Muscle layer of colon (tissue), 2 donors: ENCODE measurements around the gene CNBD2.
"Not testable (repeated sequence)": the region's sequence is repeated elsewhere in the genome, so short reads cannot be mapped to it uniquely, and the experiment has no call there.

Experiments used
- H3K27ac ChIP-seq: one replicate; pipeline ENCODE4 v1.7.0; 2013; ENCODE audit warnings: low read depth, mild to moderate bottlenecking, low read length, moderate library complexity
- H3K27me3 ChIP-seq, 2 donors: one replicate each; pipeline ENCODE4 v1.7.0; 2013; ENCODE audit warnings: low read length in 2 of 2, mild to moderate bottlenecking in 2 of 2; ENCODE audit not compliant: insufficient read depth in 2 of 2, control insufficient read depth in 1 of 2
- H3K36me3 ChIP-seq: one replicate; pipeline ENCODE4 v1.7.0; 2013; ENCODE audit warnings: mild to moderate bottlenecking, low read length; ENCODE audit not compliant: insufficient read depth
- H3K4me1 ChIP-seq: one replicate; pipeline ENCODE4 v1.7.0; 2013; ENCODE audit warnings: mild to moderate bottlenecking, low read length; ENCODE audit not compliant: insufficient read depth
- H3K4me3 ChIP-seq, 2 donors: one replicate each; pipeline ENCODE4 v1.7.0; 2013; ENCODE audit warnings: low read length in 2 of 2, low read depth in 1 of 2, mild to moderate bottlenecking in 1 of 2, moderate library complexity in 1 of 2
- H3K9ac ChIP-seq: one replicate; pipeline ENCODE4 v1.7.0; 2013; ENCODE audit warnings: low read length
- H3K9me3 ChIP-seq: one replicate; pipeline ENCODE4 v1.7.0; 2013; ENCODE audit warnings: mild to moderate bottlenecking, low read length
- donor health status: abdominal sarcoma.
- donor health status: Adenocarcinoma of cecum.

CNBD2 gene

GRCh38 chr20:36001331-36001730 lies 32.9 kb downstream of the CNBD2 start:
- H3K36me3 ChIP-seq, H3K27ac ChIP-seq, H3K4me3 ChIP-seq, H3K9me3 ChIP-seq, H3K27me3 ChIP-seq, H3K4me1 ChIP-seq, H3K9ac ChIP-seq: not testable (repeated sequence)

- Histone ChIP-seq H3K9me3 (no peaks in the 10 kb centered on the region), H3K36me3 (no peaks in the 10 kb centered on the region), H3K27me3 (no peaks in the 10 kb centered on the region), H3K27ac (no peak overlapping the region), H3K4me3 (no peak overlapping the region), H3K4me1 (no peaks in the 10 kb centered on the region), H3K9ac (no peak overlapping the region)
Observed at GRCh38 chr20:36002855-36003254, 34.5 kb downstream of the CNBD2 start.

- no peaks in the 10 kb centered on the region for H3K27me3 ChIP-seq
- no peaks in the 10 kb centered on the region for H3K4me1 ChIP-seq
- H3K9me3 ChIP-seq, result no peaks in the 10 kb centered on the region
- H3K9ac ChIP-seq, result no peak overlapping the region
- no peaks in the 10 kb centered on the region for H3K36me3 ChIP-seq
- no peak overlapping the region for H3K4me3 ChIP-seq
- no peak overlapping the region for H3K27ac ChIP-seq
Observed at GRCh38 chr20:36004045-36004444, 35.7 kb downstream of the CNBD2 start.

GRCh38 chr20:36008461-36009035 lies 40.2 kb downstream of the CNBD2 start:
- no peak overlapping the region for H3K4me3 ChIP-seq
- H3K9me3 ChIP-seq, result no peaks in the 10 kb centered on the region
- H3K4me1 ChIP-seq, result no peaks in the 10 kb centered on the region

GRCh38 chr20:36010076-36010475 lies 41.7 kb downstream of the CNBD2 start:
- no peaks in the 10 kb centered on the region for H3K27me3 ChIP-seq
- no peak overlapping the region for H3K4me3 ChIP-seq
- no peaks in the 10 kb centered on the region for H3K9me3 ChIP-seq
- no peak overlapping the region for H3K27ac ChIP-seq
- no peak overlapping the region for H3K9ac ChIP-seq
- H3K4me1 ChIP-seq, result no peaks in the 10 kb centered on the region
- H3K36me3 ChIP-seq, result no peaks in the 10 kb centered on the region

More at GRCh38 chr20:36008461-36009035, 40.2 kb downstream of the CNBD2 start:
- H3K9ac ChIP-seq, result no peak overlapping the region
- H3K36me3 ChIP-seq, result no peaks in the 10 kb centered on the region
- no peak overlapping the region for H3K27ac ChIP-seq
- no peaks in the 10 kb centered on the region for H3K27me3 ChIP-seq

GRCh38 chr20:36010825-36011224 lies 42.4 kb downstream of the CNBD2 start:
- Histone ChIP-seq H3K9me3 (no peaks in the 10 kb centered on the region), H3K27ac (no peak overlapping the region), H3K36me3 (no peaks in the 10 kb centered on the region), H3K9ac (no peak overlapping the region), H3K4me3 (no peak overlapping the region), H3K27me3 (no peaks in the 10 kb centered on the region), H3K4me1 (no peaks in the 10 kb centered on the region)

GRCh38 chr20:36015806-36016403 lies 47.5 kb downstream of the CNBD2 start:
- Histone ChIP-seq H3K4me3 (no peak overlapping the region), H3K4me1 (peaks cover 10% of the 10 kb centered on the region), H3K9ac (no peak overlapping the region), H3K27ac (no peak overlapping the region), H3K36me3 (no peaks in the 10 kb centered on the region), H3K9me3 (no peaks in the 10 kb centered on the region), H3K27me3 (no peaks in the 10 kb centered on the region)

- Histone ChIP-seq H3K9ac (no peak overlapping the region), H3K4me1 (peaks cover 10% of the 10 kb centered on the region), H3K9me3 (no peaks in the 10 kb centered on the region), H3K4me3 (no peak overlapping the region), H3K36me3 (no peaks in the 10 kb centered on the region), H3K27me3 (no peaks in the 10 kb centered on the region), H3K27ac (no peak overlapping the region)
Observed at GRCh38 chr20:36017048-36017951, 48.9 kb downstream of the CNBD2 start.

- Histone ChIP-seq H3K4me3 (no peak overlapping the region), H3K9me3 (no peaks in the 10 kb centered on the region), H3K9ac (no peak overlapping the region), H3K36me3 (no peaks in the 10 kb centered on the region), H3K27ac (no peak overlapping the region), H3K4me1 (peaks cover 10% of the 10 kb centered on the region), H3K27me3 (no peaks in the 10 kb centered on the region)
Observed at GRCh38 chr20:36018208-36018988, 50.0 kb downstream of the CNBD2 start.

- not testable (repeated sequence) for H3K27me3 ChIP-seq, H3K36me3 ChIP-seq, H3K9me3 ChIP-seq, H3K9ac ChIP-seq, H3K4me1 ChIP-seq, H3K27ac ChIP-seq, H3K4me3 ChIP-seq
Observed at GRCh38 chr20:36026131-36026530, 57.7 kb downstream of the CNBD2 start.

- H3K27ac ChIP-seq, result no peak overlapping the region
- no peaks in the 10 kb centered on the region for H3K9me3 ChIP-seq
- H3K36me3 ChIP-seq, result no peaks in the 10 kb centered on the region
- no peaks in the 10 kb centered on the region for H3K4me1 ChIP-seq
- no peak overlapping the region for H3K4me3 ChIP-seq
- H3K27me3 ChIP-seq, result no peaks in the 10 kb centered on the region
- H3K9ac ChIP-seq, result no peak overlapping the region
Observed at GRCh38 chr20:36028106-36028808, 59.9 kb downstream of the CNBD2 start.
